Measurements from ENCODE around the gene BID. TPM values are rescaled to one million over a fixed set of nuclear protein-coding genes. Genes with fewer than 3 reads are reported as not detected.

Gene BID
- total and polyA plus RNA-seq, 2 experiments from 2014 or later: 64.6 to 70.7 TPM

DNA sequence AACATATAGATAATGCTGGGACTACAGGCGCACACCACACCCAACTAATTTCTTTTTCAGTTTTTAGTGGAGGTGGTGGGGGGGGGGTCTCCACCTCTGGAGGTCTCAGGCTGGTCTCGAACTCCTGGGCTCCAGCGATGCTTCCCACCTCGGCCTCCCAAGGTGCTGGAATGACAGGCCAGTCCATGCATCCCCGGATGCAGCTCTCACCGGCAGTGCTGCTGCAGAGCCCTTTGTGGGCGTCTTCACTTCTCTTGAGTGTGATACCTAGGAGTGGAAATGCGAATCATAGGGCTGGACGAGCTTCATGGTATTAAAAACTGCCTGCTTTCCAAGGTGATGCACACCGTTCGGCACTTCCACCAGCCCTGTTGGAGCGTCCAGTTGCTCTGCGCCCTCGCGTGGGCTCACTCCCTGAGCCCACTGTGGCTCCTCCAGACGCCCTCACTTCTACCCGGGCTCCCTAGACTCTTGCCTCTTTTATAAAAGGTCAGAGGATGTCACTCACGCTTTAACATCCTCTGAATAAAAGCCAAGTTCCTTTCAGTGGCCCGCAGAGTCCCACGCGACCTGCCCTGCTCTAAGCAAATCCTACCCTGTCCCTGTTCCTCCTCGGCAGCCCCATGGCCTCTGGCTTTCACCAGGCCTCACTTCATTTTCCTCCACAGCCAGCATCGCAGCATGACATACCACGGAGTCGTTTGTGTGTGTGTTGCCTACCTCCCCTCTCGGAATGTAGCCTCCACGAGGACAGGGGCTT, 837 bp upstream of the BID start:
- H3K27ac ChIP-seq: no peak overlapping the region
- 82% methylated on average over 27 of the region's 27 CpGs for WGBS, 2 experiments (ENCODE audit: low coverage in 1 of 2, low lambda C conversion rate in 2 of 2, missing lambda C conversion rate in 2 of 2)
- in situ Hi-C loops (cut with MboI): no loop called here
- H4K20me1 ChIP-seq (ENCODE audit: insufficient read depth): no peaks in the 10 kb centered on the region
- no peak for TF ChIP-seq EZH2phosphoT487 (IDR thresholded peaks at IDR 0.05; ENCODE audit: insufficient read depth, low read depth)
- no peaks in the 10 kb centered on the region for H3K27me3 ChIP-seq (replicated peaks; ENCODE audit: insufficient read depth)
- H3K4me2 ChIP-seq (ENCODE audit: unreplicated experiment): peak overlapping the region; percentile 78
- no peak for DNase-seq
- peaks cover 11% of the 10 kb centered on the region for H3K4me1 ChIP-seq (ENCODE audit: insufficient read depth)
- peaks cover 12% of the 10 kb centered on the region for H3K79me2 ChIP-seq (ENCODE audit: insufficient read depth)
- H3K9me3 ChIP-seq (ENCODE audit: low read depth): no peaks in the 10 kb centered on the region
- H3K9ac ChIP-seq: peak overlapping the region; percentile 81
- H2AFZ ChIP-seq: peak overlapping the region; percentile 79
- H3K9me2 ChIP-seq (ENCODE audit: insufficient read depth): no peaks in the 10 kb centered on the region
- peak overlapping the region; percentile 84 for H3K4me3 ChIP-seq
- no peaks in the 10 kb centered on the region for H3K36me3 ChIP-seq (ENCODE audit: low read depth)
- no peaks in the 10 kb centered on the region for H3F3A ChIP-seq (ENCODE audit: insufficient read depth)

- no peak for TF ChIP-seq EZH2 (IDR thresholded peaks at IDR 0.05; ENCODE audit: insufficient read depth, poor library complexity, severe bottlenecking)
- no peak for TF ChIP-seq EZH2phosphoT487 (IDR thresholded peaks at IDR 0.05; ENCODE audit: insufficient read depth, low read depth)
- H3F3A ChIP-seq (ENCODE audit: insufficient read depth): no peaks in the 10 kb centered on the region
- peak overlapping the region; percentile 80 for H2AFZ ChIP-seq
- H3K27me3 ChIP-seq (replicated peaks; ENCODE audit: insufficient read depth): no peaks in the 10 kb centered on the region
- 5 to 7% methylated on average over 19 to 32 of the region's 47 CpGs for WGBS, 2 experiments (ENCODE audit: low coverage in 1 of 2, low lambda C conversion rate in 2 of 2, missing lambda C conversion rate in 2 of 2)
- H3K36me3 ChIP-seq (ENCODE audit: low read depth): no peaks in the 10 kb centered on the region
- H3K27ac ChIP-seq: no peak overlapping the region
- H3K4me2 ChIP-seq (ENCODE audit: unreplicated experiment): peak overlapping the region; percentile 99
- peaks cover 12% of the 10 kb centered on the region for H3K79me2 ChIP-seq (ENCODE audit: insufficient read depth)
- no peaks in the 10 kb centered on the region for H3K9me3 ChIP-seq (ENCODE audit: low read depth)
- in situ Hi-C loops (cut with MboI): no loop called here
- no peaks in the 10 kb centered on the region for H3K9me2 ChIP-seq (ENCODE audit: insufficient read depth)
- peaks cover 11% of the 10 kb centered on the region for H3K4me1 ChIP-seq (ENCODE audit: insufficient read depth)
- H3K9ac ChIP-seq: peak overlapping the region; percentile 81
- DNase-seq: peak; percentile 66
- H3K4me3 ChIP-seq: peak overlapping the region; percentile 84
- H4K20me1 ChIP-seq (ENCODE audit: insufficient read depth): no peaks in the 10 kb centered on the region
These were observed 563 bp downstream of the BID start for GRCh38 chr22:17773606-17774205.

- WGBS, 2 experiments (ENCODE audit: low coverage in 1 of 2, low lambda C conversion rate in 2 of 2, missing lambda C conversion rate in 2 of 2): 56 to 61% methylated on average over 18 of the region's 18 CpGs
- in situ Hi-C loops (cut with MboI): no loop called here
- no peak overlapping the region for H3K27ac ChIP-seq
These were observed 1.2 kb downstream of the BID start for GRCh38 chr22:17772958-17773605.

DNA sequence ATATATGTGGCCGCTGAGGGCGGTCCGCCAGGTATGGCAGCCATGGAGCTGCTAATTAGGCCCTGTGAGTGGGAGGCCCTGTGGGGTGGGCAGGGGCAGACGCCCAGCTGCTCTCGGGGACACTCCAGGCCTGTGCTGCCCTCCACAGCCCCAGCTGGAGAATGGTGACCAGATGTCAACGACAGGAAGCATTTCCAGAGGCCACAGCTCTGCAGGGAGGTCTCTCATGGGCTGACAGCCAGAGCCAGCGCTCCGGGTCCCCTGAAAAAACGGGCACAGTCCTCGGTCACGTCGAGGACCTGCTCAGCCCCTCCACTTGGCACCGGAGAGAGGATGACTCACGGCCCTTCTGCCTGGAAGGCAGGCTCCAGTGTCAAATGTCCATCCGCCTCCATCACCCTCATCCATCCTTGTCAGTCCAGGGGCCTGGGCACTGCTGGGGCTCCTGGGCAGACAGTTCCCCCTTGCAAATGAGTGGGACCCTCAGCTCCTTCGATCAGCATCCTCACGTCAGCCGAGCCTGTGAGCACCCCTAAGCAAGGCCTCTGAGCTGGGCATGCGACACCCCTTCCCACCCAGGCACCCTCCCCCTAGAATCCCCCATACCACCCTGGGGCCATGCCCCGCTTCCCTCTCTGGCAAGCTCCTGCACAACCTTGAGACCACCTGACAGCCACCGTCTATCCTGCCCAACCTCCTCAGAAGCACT, 1.9 kb downstream of the BID start:
- 76 to 79% methylated on average over 20 to 21 of the region's 21 CpGs for WGBS, 2 experiments (ENCODE audit: low coverage in 1 of 2, low lambda C conversion rate in 2 of 2, missing lambda C conversion rate in 2 of 2)
- Histone ChIP-seq H3K9ac (peak overlapping the region; percentile 81; the same call in 1 of the 2 replicates), H3K4me3 (no peak overlapping the region), H3K79me2 (ENCODE audit: insufficient read depth) (peaks cover 16% of the 10 kb centered on the region), H3K4me1 (ENCODE audit: insufficient read depth) (peaks cover 11% of the 10 kb centered on the region), H3K27me3 (replicated peaks; ENCODE audit: insufficient read depth) (no peaks in the 10 kb centered on the region), H4K20me1 (ENCODE audit: insufficient read depth) (no peaks in the 10 kb centered on the region), H3K9me3 (ENCODE audit: low read depth) (no peaks in the 10 kb centered on the region), H3K4me2 (ENCODE audit: unreplicated experiment) (no peak overlapping the region), H3F3A (ENCODE audit: insufficient read depth) (no peaks in the 10 kb centered on the region), H2AFZ (no peak overlapping the region), H3K36me3 (ENCODE audit: low read depth) (no peaks in the 10 kb centered on the region), H3K9me2 (ENCODE audit: insufficient read depth) (no peaks in the 10 kb centered on the region), H3K27ac (no peak overlapping the region)
- TF ChIP-seq EZH2 (IDR thresholded peaks at IDR 0.05; ENCODE audit: insufficient read depth, poor library complexity, severe bottlenecking): no peak
- no peak for TF ChIP-seq EZH2phosphoT487 (IDR thresholded peaks at IDR 0.05; ENCODE audit: insufficient read depth, low read depth)
- peak; percentile 23 for DNase-seq
- in situ Hi-C loops (cut with MboI): no loop called here

More at GRCh38 chr22:17772958-17773605, 1.2 kb downstream of the BID start:
- no peaks in the 10 kb centered on the region for H3K36me3 ChIP-seq (ENCODE audit: low read depth)
- peaks cover 11% of the 10 kb centered on the region for H3K4me1 ChIP-seq (ENCODE audit: insufficient read depth)
- DNase-seq: peak; percentile 52
- H3K9ac ChIP-seq: peak overlapping the region; percentile 81
- H3K9me3 ChIP-seq (ENCODE audit: low read depth): no peaks in the 10 kb centered on the region
- TF ChIP-seq EZH2phosphoT487 (IDR thresholded peaks at IDR 0.05; ENCODE audit: insufficient read depth, low read depth) (no peak), EZH2 (IDR thresholded peaks at IDR 0.05; ENCODE audit: insufficient read depth, poor library complexity, severe bottlenecking) (no peak)
- H2AFZ ChIP-seq: peak overlapping the region; percentile 80; the same call in 1 of the 2 replicates
- peak overlapping the region; percentile 99 for H3K4me2 ChIP-seq (ENCODE audit: unreplicated experiment)
- no peaks in the 10 kb centered on the region for H3F3A ChIP-seq (ENCODE audit: insufficient read depth)
- H4K20me1 ChIP-seq (ENCODE audit: insufficient read depth): no peaks in the 10 kb centered on the region
- peaks cover 12% of the 10 kb centered on the region for H3K79me2 ChIP-seq (ENCODE audit: insufficient read depth)
- H3K4me3 ChIP-seq: peak overlapping the region; percentile 84
- H3K27me3 ChIP-seq (replicated peaks; ENCODE audit: insufficient read depth): no peaks in the 10 kb centered on the region
- H3K9me2 ChIP-seq (ENCODE audit: insufficient read depth): no peaks in the 10 kb centered on the region
